PC-9 (cell line): ENCODE measurements around the gene SDK1. TPM values are rescaled to one million over a fixed set of nuclear protein-coding genes. Genes with fewer than 3 reads are reported as not detected.

ENCODE experiments used
- BruUV-seq: library from RNA; stranded (reverse); fragments of 400-500 nt; replicated peaks from 2 replicates; lab custom pipeline; 2021; lab: Mats Ljungman, UMichigan
- CTCF ChIA-PET: fragments of 300-600 bp; sonication (Branson Sonifier 250); formaldehyde crosslinking; loops from one replicate; lab custom pipeline; 2022; ENCODE audit warnings: antibody characterized with exemption; lab: Charles Lee
- POLR2A ChIA-PET: fragments of 300-600 bp; sonication (Branson Sonifier 250); formaldehyde crosslinking; loops from one replicate; lab custom pipeline; 2022; ENCODE audit warnings: antibody characterized with exemption; ENCODE audit not compliant: unreplicated experiment; lab: Charles Lee
- DNase-seq, 2 experiments: peaks; one replicate each; pipeline versions ENCODE4 v3.0.0 to v3.0.0-alpha.2; 2015 to 2022; ENCODE audit warnings: mixed read lengths in 1 of 2
- H2AFZ ChIP-seq: fragments of 200-600 bp; sonication (generic); 2 replicates; pipeline ENCODE4 v1.8.1; 2017; ENCODE audit warnings: antibody characterized with exemption
- H3F3A ChIP-seq: fragments of 200-600 bp; sonication (generic); 2 replicates; pipeline ENCODE4 v1.8.1; 2017; ENCODE audit warnings: antibody characterized with exemption, mild to moderate bottlenecking, low read depth; ENCODE audit not compliant: insufficient read depth
- H3K27ac ChIP-seq: fragments of 200-600 bp; sonication (generic); 2 replicates; pipeline ENCODE4 v1.6.1; 2016; ENCODE audit warnings: mixed run types
- H3K27me3 ChIP-seq: fragments of 200-600 bp; sonication (generic); 2 replicates; pipeline ENCODE4 v1.6.1; 2016; ENCODE audit warnings: low read depth, mixed run types; ENCODE audit not compliant: insufficient read depth
- H3K36me3 ChIP-seq: fragments of 200-600 bp; sonication (generic); 2 replicates; pipeline ENCODE4 v1.6.1; 2016; ENCODE audit warnings: low read depth, mixed run types
- H3K4me1 ChIP-seq: fragments of 200-600 bp; sonication (generic); replicated peaks from 2 replicates; pipeline ENCODE4 v1.6.1; 2016; ENCODE audit warnings: mixed run types; ENCODE audit not compliant: insufficient read depth
- H3K4me2 ChIP-seq: fragments of 200-600 bp; sonication (generic); 2 replicates; pipeline ENCODE4 v1.6.1; 2017; ENCODE audit warnings: mixed run types
- H3K4me3 ChIP-seq: fragments of 200-600 bp; sonication (generic); 2 replicates; pipeline ENCODE4 v1.6.1; 2016; ENCODE audit warnings: mixed run types
- H3K79me2 ChIP-seq: fragments of 200-600 bp; sonication (generic); 2 replicates; pipeline ENCODE4 v1.6.1; 2017; ENCODE audit warnings: low read depth, mixed run types
- H3K9me2 ChIP-seq: fragments of 200-600 bp; sonication (generic); 2 replicates; pipeline ENCODE4 v1.8.1; 2017; ENCODE audit warnings: mild to moderate bottlenecking; ENCODE audit not compliant: insufficient read depth
- H3K9me3 ChIP-seq: fragments of 200-600 bp; sonication (generic); 2 replicates; pipeline ENCODE4 v1.8.1; 2016; ENCODE audit warnings: low read depth; ENCODE audit not compliant: insufficient read depth
- H4K20me1 ChIP-seq: fragments of 200-600 bp; sonication (generic); 2 replicates; pipeline ENCODE4 v1.8.1; 2017; ENCODE audit not compliant: insufficient read depth
- CTCF ChIP-seq: fragments of 200-600 bp; sonication (generic); conservative IDR thresholded peaks from 2 replicates; pipeline ENCODE4 v1.6.1; 2017; ENCODE audit warnings: mixed run types, antibody characterized with exemption, mild to moderate bottlenecking, moderate library complexity
- EZH2 ChIP-seq: fragments of 200-600 bp; sonication (generic); IDR thresholded peaks from 2 replicates; pipeline ENCODE4 v1.8.0; 2017; ENCODE audit warnings: antibody characterized with exemption, low read depth
- intact Hi-C: fragments of 100-400 bp; cut with micrococcal nuclease; formaldehyde crosslinking; loops from one replicate; pipeline ENCODE4 v1.10.0; 2022; ENCODE audit not compliant: unreplicated experiment
- total RNA-seq: library from RNA; stranded (reverse); gene quantifications from 2 replicates; pipeline ENCODE4 v1.2.3, GENCODE V29; 2021

SDK1 gene
- total RNA-seq, 1 experiment from 2014 or later, result not detected

- Histone ChIP-seq H3K79me2 (no peaks in the 10 kb centered on the region), H4K20me1 (no peaks in the 10 kb centered on the region), H3K4me2 (no peak overlapping the region), H3F3A (no peaks in the 10 kb centered on the region), H3K4me1 (no peaks in the 10 kb centered on the region), H2AFZ (no peak overlapping the region), H3K9me2 (no peaks in the 10 kb centered on the region), H3K4me3 (no peak overlapping the region), H3K27me3 (peaks cover 100% of the 10 kb centered on the region), H3K27ac (no peak overlapping the region), H3K36me3 (no peaks in the 10 kb centered on the region), H3K9me3 (no peaks in the 10 kb centered on the region)
- intact Hi-C loops, result no loop called here
- TF ChIP-seq EZH2, result no peak
- no peak for TF ChIP-seq CTCF
- ChIA-PET POLR2A (no interaction called here), CTCF (no interaction called here)
- no peak for DNase-seq
- BruUV-seq, result no TSS peak
Measured at GRCh38 chr7:4209966-4210365, 908.9 kb downstream of the SDK1 start.

DNA sequence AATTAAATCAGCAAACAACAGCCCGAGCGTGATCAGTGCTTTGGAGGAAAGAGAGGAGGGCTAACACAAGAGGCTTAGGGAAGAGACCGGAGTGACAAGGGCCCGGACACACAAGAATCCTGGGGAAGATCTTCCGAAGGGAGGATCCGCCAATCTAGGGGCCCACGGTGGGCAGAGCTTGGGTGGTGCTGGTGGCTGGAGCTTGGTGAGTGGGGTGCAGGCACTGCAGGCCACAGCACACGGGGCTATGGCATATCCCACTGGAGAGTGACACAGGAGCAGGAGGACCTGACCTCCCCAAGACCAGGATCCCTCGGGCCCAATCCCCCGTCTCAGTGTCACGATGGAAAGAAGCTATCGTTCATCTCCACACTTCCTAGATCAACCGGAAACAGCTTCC lies 909.8 kb downstream of the SDK1 start:
- H3K9me3 ChIP-seq, result no peaks in the 10 kb centered on the region
- no peak overlapping the region for H3K4me2 ChIP-seq
- no peaks in the 10 kb centered on the region for H3K9me2 ChIP-seq
- no peak overlapping the region for H3K27ac ChIP-seq
- H3K79me2 ChIP-seq, result no peaks in the 10 kb centered on the region
- intact Hi-C loops, result no loop called here
- CTCF ChIA-PET, result no interaction called here
- H3F3A ChIP-seq, result no peaks in the 10 kb centered on the region
- H3K4me3 ChIP-seq, result no peak overlapping the region
- H3K27me3 ChIP-seq, result peaks cover 100% of the 10 kb centered on the region
- BruUV-seq, result no TSS peak
- no peak overlapping the region for H2AFZ ChIP-seq
- H3K36me3 ChIP-seq, result no peaks in the 10 kb centered on the region
- DNase-seq, result no peak
- POLR2A ChIA-PET, result no interaction called here
- no peaks in the 10 kb centered on the region for H4K20me1 ChIP-seq
- no peaks in the 10 kb centered on the region for H3K4me1 ChIP-seq
- TF ChIP-seq CTCF (no peak), EZH2 (no peak)

- Histone ChIP-seq H2AFZ (no peak overlapping the region), H3K4me3 (no peak overlapping the region), H3K79me2 (no peaks in the 10 kb centered on the region), H3K36me3 (no peaks in the 10 kb centered on the region), H3K27me3 (peaks cover 100% of the 10 kb centered on the region), H3K9me2 (no peaks in the 10 kb centered on the region), H4K20me1 (no peaks in the 10 kb centered on the region), H3K4me2 (no peak overlapping the region), H3K4me1 (no peaks in the 10 kb centered on the region), H3K27ac (no peak overlapping the region), H3K9me3 (no peaks in the 10 kb centered on the region), H3F3A (no peaks in the 10 kb centered on the region)
- intact Hi-C loops, result no loop called here
- ChIA-PET POLR2A (no interaction called here), CTCF (no interaction called here)
- no TSS peak for BruUV-seq
- TF ChIP-seq CTCF (no peak), EZH2 (no peak)
- no peak for DNase-seq
Measured at GRCh38 chr7:4211261-4211660, 910.2 kb downstream of the SDK1 start.
